ENCODE data around the gene STRADA. TPM values are rescaled to one million over a fixed set of nuclear protein-coding genes. Genes with fewer than 3 reads are reported as not detected.

Gene STRADA, protein sequence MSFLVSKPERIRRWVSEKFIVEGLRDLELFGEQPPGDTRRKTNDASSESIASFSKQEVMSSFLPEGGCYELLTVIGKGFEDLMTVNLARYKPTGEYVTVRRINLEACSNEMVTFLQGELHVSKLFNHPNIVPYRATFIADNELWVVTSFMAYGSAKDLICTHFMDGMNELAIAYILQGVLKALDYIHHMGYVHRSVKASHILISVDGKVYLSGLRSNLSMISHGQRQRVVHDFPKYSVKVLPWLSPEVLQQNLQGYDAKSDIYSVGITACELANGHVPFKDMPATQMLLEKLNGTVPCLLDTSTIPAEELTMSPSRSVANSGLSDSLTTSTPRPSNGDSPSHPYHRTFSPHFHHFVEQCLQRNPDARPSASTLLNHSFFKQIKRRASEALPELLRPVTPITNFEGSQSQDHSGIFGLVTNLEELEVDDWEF
- 54.1 and 54.8 TPM in 2 replicates for total RNA-seq

DNA sequence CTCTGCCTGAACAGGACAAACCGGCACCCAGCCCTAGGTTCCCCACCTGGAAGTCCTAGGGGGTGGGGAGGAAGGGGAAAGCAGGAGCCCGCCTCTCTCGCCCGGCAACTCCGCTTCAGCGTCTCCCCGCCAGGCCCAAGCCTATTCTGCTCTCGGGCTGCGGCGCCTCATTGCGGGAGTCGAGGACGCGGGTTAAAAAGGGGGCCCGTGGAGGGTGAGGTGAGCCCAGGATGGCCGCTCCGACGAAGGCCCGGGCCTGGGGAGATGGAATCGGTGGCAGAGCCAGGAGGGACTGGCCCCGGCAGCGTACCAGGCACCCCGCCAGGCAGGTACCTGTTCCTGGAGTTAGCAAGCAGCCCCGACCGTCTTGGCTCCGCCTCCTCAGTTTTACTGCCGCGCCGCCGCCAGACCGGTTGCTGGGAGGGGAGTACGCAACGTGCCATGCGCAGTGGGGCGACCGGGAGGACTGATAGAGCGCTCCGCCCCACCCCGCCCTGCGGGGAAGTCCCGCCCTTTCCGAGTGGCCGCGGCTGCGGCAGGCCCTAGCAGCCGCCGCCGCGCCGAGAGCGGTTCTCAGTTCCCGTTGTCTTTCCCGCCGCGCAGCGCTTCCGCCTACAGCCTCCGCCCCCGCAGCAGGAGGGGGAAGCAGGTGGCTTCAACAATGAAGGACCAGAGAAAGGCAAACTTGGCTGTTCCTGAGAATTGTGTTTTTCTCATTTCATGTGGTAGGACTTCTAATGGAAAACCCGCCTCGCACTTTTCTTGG is at the start of gene STRADA:
Gene STRADA, minus strand, starts transcription at position 392 of the 766 bp plus-strand sequence. CDS start 13,430 bp downstream, outside the sequence.
- intact Hi-C loops (cut with micrococcal nuclease), result loop anchor here (1.0 kb wide), 7 partner anchors 32 to 765 kb away; partner anchors contain the start of genes CCDC47, CEP95, DCAF7 and DDX5

DNA sequence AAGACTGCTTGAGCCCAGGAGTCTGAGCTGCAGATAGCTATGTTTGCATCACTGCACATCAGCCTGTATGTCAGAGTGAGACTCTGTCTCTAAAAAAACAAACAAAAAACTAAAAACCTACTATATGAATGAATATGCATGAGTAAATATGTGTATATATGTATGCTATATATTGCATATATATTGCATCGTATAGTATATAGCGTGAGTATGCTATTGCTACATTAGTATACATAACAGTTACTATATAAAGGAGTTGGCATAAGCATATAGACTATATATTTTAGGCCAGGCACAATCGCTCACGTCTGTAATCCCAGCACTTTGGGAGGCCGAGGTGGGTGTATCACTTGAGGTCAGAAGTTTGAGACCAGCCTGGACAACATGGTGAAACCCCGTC is 48.5 kb upstream of the STRADA start:
- intact Hi-C loops (cut with micrococcal nuclease), result no loop called here

DNA sequence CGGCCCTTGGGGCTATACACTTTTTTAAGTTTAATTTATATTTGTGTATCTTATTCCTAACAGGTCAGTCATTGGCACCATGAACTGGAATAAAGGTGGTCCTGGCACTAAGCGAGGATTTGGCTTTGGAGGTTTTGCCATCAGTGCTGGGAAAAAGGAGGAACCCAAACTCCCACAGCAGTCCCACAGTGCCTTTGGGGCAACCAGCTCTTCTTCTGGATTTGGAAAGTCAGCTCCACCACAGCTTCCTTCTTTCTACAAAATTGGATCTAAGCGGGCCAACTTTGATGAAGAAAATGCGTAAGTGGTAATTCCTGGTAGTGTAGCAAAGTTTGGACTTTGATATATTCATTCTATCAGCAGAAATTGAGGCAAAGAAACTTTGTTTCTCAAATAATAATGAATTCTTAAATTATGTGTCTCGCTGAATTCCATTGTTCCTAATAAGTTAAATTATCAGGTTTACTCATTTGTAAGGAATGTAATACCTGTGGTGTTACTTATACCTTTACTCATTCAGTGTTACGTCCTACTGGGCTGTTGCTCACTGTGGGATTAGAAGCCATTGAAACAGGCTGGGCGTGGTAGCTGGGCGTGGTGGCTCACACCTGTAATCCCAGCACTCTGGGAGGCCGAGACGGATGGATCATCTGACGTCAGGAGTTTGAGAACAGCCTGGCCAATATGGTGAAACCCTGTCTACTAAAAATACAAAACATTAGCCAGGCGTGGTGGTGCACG is 45.5 kb upstream of the STRADA start:
- intact Hi-C loops (cut with micrococcal nuclease), result no loop called here

DNA sequence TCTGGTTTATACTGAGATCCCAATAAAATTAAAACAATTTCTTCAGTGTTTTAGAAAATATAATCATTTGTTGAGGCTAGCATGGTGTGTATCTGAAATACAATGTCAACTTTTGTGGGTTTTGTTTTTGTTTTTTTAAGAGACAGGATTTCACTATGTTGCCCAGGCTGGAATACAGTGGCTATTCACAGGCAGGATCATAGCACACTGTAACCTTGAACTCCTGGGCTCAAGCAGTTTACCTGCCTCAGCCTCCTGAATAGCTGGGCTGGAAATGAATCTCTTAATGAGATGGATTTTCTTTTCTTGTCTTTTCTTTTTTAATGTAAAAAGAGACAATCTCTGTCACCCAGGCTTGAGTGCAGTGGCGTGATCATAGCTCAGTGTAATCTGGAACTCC is 44.5 kb upstream of the STRADA start:
- intact Hi-C loops (cut with micrococcal nuclease), result no loop called here

DNA sequence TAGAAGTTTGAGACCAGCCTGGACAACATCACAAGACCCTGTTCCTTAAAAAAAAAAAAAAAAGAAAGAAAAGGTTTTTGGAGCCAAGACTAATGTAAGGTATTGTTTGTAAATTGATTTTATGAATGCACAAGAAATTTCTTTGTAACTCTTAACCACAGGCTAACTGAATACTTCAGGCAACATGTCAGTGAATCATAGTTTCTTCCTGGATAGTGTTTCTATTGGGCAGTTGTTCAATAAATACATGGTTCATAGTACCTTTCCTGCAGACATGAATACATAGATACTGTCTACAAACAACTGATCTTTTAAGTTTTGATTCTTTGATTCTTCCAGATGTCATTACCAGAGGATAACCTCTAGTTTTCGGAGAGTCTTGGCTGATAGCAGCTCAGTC is 44.0 kb upstream of the STRADA start:
- intact Hi-C loops (cut with micrococcal nuclease), result no loop called here

DNA sequence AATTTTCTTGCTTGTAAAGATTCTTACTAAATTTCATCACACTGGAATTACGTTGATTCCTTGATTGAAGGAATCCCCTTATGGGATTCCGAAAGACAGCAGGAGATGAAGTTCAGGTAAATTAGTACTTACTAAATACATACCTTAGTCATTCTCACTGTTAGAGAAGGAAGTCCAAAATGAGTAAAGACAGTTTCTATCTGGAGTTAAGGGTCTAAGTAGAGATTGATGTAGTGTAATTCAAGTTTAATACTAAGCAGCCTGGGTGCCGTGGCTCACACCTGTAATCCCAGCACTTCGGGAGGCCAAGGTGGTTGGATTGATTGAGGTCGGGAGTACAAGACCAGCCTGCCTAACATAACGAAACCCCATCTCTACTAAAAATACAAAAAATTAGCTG is 41.9 kb upstream of the STRADA start:
- intact Hi-C loops (cut with micrococcal nuclease), result no loop called here

DNA sequence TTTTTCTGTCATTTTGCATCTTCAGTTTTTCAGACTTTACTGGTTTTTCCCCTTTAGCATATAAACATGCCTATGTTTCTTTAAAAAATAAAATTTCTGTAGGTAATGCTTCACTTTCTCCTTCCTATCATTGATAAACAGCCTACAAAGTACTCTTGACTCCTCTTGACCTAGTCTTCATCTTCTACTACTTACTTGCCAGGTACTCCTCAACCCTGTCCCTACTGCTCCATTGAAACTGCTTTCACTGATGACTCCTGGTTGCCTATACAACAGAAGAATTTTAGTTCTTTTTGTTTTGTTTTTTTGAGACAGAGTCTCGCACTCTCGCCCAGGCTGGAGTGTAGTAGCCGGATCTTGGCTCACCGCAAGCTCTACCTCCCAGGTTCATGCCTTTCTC is 39.3 kb upstream of the STRADA start:
- intact Hi-C loops (cut with micrococcal nuclease), result no loop called here

DNA sequence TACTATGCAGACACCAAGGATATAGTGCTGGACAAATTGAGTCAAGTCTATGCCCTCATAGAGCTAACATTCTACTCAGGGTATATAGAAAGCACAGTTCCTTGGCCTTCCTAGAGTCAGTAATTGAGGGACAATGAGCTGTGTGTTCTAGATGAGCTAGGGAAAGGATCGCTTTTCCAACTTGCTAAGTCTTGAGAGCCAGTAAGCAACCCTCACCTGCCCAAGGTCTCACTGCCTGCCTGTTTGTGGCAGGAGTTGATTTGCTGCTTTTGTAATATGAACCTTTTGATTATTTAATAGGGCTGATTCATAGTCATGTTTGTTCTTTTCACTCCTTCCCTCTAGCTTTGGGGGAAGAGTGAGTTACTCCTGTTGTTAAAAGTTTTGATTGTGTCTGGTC is 38.9 kb upstream of the STRADA start:
- intact Hi-C loops (cut with micrococcal nuclease), result no loop called here

DNA sequence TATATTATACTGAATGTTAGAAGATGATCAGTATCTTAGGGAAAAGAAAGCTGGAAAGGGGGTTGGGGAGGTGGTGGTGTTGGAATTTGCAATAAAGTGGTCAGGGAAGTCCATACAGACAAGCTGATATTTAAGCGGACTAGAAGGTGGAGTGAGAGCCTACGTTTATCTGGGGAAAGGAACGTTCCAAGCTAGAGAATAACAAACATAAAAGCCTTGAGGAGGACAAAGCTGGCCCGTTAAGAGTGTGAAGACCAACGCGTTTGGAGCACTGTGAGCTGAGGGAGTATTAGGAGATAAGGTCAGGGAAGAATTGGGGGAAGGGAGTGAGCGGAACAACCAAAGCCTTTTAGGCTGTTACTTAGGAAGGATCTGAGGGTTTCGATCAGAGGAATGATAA is 33.8 kb upstream of the STRADA start:
- intact Hi-C loops (cut with micrococcal nuclease), result loop anchor here (10.0 kb wide), 2 partner anchors 249 to 369 kb away; partner anchors contain the start of gene ICAM2

DNA sequence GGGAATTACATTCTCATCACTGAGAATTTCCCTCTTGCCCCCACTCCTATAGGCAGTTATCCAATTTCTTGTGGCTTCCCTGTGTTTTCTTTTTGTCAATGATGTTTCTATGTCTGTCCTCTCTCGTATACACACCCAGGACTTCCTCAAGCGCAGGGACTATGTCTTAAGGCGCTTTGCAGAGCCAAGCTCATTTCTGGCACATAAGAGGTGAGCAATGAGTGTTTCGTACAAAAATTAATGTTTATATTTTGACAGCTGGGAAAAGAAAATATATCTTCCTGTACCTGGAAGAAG is 33.3 kb upstream of the STRADA start:
- intact Hi-C loops (cut with micrococcal nuclease), result loop anchor here (1.0 to 10.0 kb wide), 4 partner anchors 153 to 370 kb away; partner anchors contain the start of genes DCAF7, ICAM2 and MAP3K3

DNA sequence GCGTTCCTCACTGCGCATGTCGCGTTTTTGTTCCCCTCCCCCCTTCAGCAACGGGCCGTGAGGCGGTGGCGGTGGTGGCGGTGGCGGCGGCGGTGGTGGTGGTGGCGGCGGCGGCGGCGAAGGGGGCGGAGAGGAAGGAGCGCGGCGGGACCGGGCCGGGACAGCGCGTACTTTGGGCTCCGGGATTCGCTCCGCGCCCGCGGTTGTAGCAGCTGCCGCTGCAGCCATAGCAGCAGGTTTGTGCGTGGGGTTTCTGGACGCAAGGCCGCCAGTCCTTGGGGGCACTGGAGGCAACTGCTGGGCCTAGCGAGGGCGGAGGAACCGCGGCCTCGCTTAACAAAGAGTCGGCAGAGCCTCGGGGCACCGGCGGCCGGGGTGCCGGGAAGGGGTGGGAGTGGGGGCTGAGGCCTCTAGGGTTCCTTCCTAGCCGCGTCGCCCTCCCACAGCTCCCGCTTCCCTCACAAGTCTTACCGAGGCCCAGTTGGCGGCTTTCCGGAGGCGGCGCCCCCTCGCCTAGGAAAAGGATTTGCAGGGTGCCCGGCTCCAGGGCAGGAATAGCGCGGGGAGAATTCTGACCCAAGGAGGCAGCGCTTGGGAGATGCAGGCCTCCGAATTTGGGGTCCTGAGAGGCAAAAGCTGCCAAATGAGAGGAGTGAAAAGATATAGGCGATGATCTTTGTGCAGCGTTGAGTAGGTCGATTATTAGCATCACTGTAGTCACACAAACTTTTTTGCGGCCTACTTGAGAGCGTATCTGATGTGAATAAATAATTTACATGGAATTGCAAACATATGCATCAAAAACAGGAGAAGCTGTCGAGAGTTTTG is 32.8 kb upstream of the STRADA start, which contains the start of gene DDX42:
Gene DDX42, plus strand, starts transcription at position 30 of the 828 bp plus-strand sequence. CDS start 12,880 bp downstream, outside the sequence.
- intact Hi-C loops (cut with micrococcal nuclease), result loop anchor here (1.0 to 10.0 kb wide), 4 partner anchors 152 to 370 kb away; partner anchors contain the start of genes DCAF7, ICAM2 and MAP3K3

DNA sequence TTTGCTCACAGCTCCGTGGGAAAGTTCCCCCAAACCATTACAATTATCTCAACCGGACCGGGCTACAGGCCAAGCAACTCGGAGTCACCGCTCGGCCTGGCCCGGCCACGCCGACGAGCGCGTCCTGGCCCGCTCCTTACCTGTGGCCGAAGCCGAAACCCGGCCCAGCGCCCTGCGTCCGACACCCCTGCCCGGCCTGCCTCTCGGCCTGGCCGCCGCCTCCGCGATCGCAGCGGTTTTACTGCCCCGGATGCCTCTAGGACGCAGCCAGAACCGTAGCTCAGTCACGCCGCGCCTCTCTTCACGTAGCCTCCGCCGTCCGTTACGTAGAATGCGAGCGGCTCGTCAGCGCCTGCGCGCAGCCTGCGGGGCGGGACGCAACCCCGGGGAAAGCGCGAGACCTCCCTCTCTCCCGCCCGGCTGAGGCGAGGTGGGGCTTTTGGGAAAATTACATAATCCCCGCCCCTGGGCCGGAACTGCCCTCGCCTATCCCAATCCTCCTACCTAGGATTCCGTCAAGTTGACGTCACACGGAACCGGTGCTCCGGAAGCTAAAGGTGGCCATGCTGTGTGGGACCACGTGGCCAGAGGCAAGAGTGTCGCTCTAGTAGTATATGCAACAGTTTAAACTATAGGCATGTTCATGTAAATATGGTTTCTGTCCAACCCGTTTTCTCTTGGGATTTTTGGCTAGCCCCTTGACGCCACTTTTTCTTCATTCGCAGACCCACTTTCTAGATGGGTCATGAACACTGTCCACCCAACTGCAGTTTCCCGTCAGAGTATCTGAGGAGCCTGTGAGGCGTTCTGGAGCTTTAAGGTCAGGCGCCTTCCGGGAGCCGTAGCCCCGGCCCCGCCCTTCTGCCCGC is 31.9 kb upstream of the STRADA start, which contains the start of gene CCDC47:
Gene CCDC47, minus strand, starts transcription at position 326 of the 869 bp plus-strand sequence. CDS start 7,422 bp downstream, outside the sequence.
- intact Hi-C loops (cut with micrococcal nuclease), result loop anchor here (1.0 to 10.0 kb wide), 10 partner anchors 32 to 733 kb away; partner anchors contain the start of genes CEP95, DCAF7, DDX5 and FTSJ3

DNA sequence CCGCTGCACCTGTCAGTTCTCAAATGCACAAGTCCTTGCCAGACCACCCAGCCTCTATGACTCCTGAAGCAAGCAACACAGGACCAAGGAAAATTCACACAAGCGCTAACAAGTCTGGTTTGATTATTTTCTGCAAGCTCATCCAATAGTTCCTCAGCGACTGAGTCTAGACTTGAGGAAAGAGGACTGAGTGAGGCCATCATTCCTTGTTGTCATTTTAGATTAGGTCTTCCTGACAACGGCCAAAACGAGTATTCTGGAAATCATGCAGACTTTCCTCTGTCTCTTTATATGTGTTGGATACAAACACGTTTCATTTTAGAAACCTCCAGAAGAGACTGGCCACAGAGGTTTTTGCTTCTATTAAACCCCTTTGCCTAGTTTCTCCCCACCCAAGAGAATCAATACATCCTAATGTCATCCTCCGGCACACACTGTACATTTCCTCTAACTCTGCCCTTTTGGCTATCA is 31.2 kb upstream of the STRADA start:
- intact Hi-C loops (cut with micrococcal nuclease), result loop anchor here (1.0 to 10.0 kb wide), 8 partner anchors 32 to 733 kb away; partner anchors contain the start of genes CEP95, DDX5, FTSJ3 and ICAM2

DNA sequence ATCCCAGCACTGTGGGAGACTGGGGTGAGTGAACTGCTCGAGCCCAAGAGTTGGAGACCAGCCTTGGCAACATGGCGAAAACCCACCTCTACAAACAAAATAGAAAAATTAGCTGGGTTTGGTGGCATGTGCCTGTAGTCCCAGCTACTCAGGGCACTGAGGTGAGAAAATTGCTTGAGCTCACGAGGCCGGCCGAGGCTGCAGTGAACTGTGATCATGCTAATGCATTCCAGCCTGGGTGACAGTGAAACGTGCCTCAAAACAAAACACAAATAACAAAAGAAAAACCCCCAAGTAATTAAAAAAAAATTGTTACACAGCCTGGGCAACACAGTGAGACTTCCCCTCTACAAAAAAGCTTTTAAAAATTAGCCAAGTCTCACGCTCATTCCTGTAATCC is 26.8 kb upstream of the STRADA start:
- intact Hi-C loops (cut with micrococcal nuclease), result no loop called here

DNA sequence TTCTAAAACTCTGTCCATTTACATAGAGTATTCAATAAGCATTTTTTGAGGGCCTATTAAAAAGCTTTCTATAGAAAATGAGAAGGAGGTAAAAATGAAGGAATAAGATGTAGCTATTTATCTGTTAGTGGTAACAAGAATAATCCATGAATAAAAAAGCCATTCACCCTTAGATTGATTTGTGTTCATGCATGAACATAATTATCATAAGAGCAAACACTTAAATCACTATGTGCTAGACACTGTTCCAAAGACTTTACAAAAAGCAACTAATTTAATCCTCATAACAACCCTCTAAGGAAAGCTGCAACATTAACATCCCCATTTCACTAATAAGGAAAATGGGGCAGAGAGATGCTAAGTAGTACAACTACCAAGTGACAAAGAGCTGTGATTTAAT is 25.2 kb upstream of the STRADA start:
- intact Hi-C loops (cut with micrococcal nuclease), result no loop called here

DNA sequence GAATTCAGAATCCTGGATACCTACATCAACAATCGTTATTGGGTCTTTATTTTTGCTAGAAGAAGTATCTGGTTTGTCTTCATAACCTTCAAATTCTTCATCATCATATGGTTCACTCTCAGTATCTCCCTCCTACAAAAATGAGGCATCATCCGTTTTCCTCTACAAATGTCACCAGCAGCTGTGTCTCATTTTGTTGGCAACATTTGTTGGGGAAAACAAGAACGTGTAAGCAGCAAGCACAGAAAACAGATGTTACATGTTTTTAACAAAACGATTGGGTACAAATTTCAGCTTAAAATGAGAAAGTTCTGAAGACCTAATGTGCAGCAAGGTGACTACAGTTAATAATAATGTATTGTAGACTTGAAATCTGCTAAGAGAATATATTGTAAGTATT is 23.1 kb upstream of the STRADA start:
- intact Hi-C loops (cut with micrococcal nuclease), result no loop called here

DNA sequence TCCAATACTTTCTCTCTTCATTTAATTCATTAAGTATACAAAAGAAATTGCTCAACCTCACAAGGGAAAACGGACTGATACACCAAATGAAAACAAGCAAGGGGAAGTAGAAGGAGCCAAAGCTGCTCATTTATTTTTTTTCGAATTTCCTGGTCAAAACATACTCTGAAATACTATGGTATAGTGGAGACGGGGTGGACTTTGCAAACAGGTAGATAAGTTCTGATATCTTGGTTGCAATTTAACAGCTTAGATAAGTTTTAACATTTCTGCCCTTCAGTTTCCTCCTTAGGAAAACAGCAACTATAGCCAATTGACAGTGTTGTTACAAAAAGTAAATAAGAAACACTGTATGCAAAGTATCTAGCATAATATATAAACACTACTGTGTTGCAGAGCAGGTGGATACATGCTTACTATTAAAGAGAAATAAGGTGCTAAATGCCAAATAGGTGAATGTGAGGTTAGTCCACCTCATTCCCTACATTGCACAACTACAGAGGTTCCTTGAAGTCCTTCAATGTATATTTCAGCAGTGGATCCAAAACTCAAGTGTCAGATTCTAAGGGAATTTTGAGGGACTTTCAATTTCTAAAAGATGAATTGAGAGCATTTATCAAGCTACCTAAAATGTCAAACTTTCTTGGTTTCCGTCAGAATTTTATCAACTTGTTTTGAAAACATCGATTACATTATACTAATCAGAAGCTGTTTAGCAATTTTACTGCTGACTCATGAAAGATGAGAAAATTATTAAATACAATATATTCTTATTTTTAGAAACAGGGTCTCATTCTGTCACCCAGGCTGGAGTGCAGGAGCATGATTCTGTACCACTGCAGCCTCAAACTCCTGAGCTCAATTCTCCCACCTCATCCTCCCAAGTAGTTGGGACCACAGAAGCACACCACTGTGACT is 20.8 kb upstream of the STRADA start:
- intact Hi-C loops (cut with micrococcal nuclease), result no loop called here

Data from T-helper 2 cell treated with Interferon-gamma antibody and Interleukin-4, amounts not matched to agents 100 ng/mL and 5 ng/mL, for 36 hours (primary cell).